ENCODE results near the gene TP53.
"Not testable (repeated sequence)": the region's sequence is repeated elsewhere in the genome, so short reads cannot be mapped to it uniquely, and the experiment has no call there.

The TP53 gene

GRCh38 chr17:7631398-7632380 is 55.6 kb downstream of the TP53 start:
- no peaks in the 10 kb centered on the region for H3K27me3 Mint-ChIP-seq
- H3K4me1 Mint-ChIP-seq, result peaks cover 11% of the 10 kb centered on the region

GRCh38 chr17:7629939-7630571 is 57.2 kb downstream of the TP53 start, which contains the start of gene SHBG:
Gene SHBG, plus strand, starts transcription at chr17:7630135. Its CDS starts 38 bp downstream, at chr17:7630173.
- Mint-ChIP-seq H3K4me1 (peaks cover 19% of the 10 kb centered on the region), H3K27me3 (no peaks in the 10 kb centered on the region), H3K4me3 (no peak within 1 kb of the TSS), H3K36me3 (no peaks in the 10 kb centered on the region), H3K27ac (no peak within 1 kb of the TSS), H3K9me3 (no peaks in the 10 kb centered on the region)

More at GRCh38 chr17:7631398-7632380, 55.6 kb downstream of the TP53 start:
- Mint-ChIP-seq H3K9me3 (no peaks in the 10 kb centered on the region), H3K27ac (no peak overlapping the region), H3K4me3 (no peak overlapping the region), H3K36me3 (no peaks in the 10 kb centered on the region)

- H3K27me3 Mint-ChIP-seq, result no peaks in the 10 kb centered on the region
- no peaks in the 10 kb centered on the region for H3K9me3 Mint-ChIP-seq
- peak within 1 kb of the TSS; percentile 59 for H3K27ac Mint-ChIP-seq
- H3K4me3 Mint-ChIP-seq, result peak within 1 kb of the TSS; percentile 88
- H3K4me1 Mint-ChIP-seq, result peaks cover 19% of the 10 kb centered on the region
- no peaks in the 10 kb centered on the region for H3K36me3 Mint-ChIP-seq
These were observed 59.8 kb downstream of the TP53 start, which contains the start of gene SAT2 for GRCh38 chr17:7627250-7628121. Gene SAT2, minus strand, starts transcription at chr17:7627821. Its CDS starts 186 bp downstream, at chr17:7627635.

GRCh38 chr17:7626956-7627249 is 60.4 kb downstream of the TP53 start:
- no peaks in the 10 kb centered on the region for H3K27me3 Mint-ChIP-seq
- no peaks in the 10 kb centered on the region for H3K9me3 Mint-ChIP-seq
- no peak overlapping the region for H3K27ac Mint-ChIP-seq
- peaks cover 19% of the 10 kb centered on the region for H3K4me1 Mint-ChIP-seq
- H3K4me3 Mint-ChIP-seq, result peak overlapping the region; percentile 88
- H3K36me3 Mint-ChIP-seq, result no peaks in the 10 kb centered on the region

GRCh38 chr17:7626307-7626706 is 61.0 kb downstream of the TP53 start:
- Mint-ChIP-seq H3K4me3 (peak overlapping the region; percentile 88), H3K27ac (peak overlapping the region; percentile 30), H3K27me3 (no peaks in the 10 kb centered on the region), H3K36me3 (no peaks in the 10 kb centered on the region), H3K4me1 (peaks cover 19% of the 10 kb centered on the region), H3K9me3 (no peaks in the 10 kb centered on the region)

- H3K4me1 Mint-ChIP-seq, result peaks cover 19% of the 10 kb centered on the region
- not testable (repeated sequence) for H3K27me3 Mint-ChIP-seq, H3K27ac Mint-ChIP-seq, H3K9me3 Mint-ChIP-seq, H3K4me3 Mint-ChIP-seq, H3K36me3 Mint-ChIP-seq
These were observed 61.5 kb downstream of the TP53 start for GRCh38 chr17:7625749-7626148.

- H3K4me3 Mint-ChIP-seq, result no peak overlapping the region
- H3K36me3 Mint-ChIP-seq, result no peaks in the 10 kb centered on the region
- H3K27ac Mint-ChIP-seq, result peak overlapping the region; percentile 41
- H3K9me3 Mint-ChIP-seq, result no peaks in the 10 kb centered on the region
- no peaks in the 10 kb centered on the region for H3K27me3 Mint-ChIP-seq
- H3K4me1 Mint-ChIP-seq, result peaks cover 19% of the 10 kb centered on the region
These were observed 63.6 kb downstream of the TP53 start for GRCh38 chr17:7623661-7624060.

- H3K4me1 Mint-ChIP-seq, result no peaks in the 10 kb centered on the region
- H3K36me3 Mint-ChIP-seq, result no peaks in the 10 kb centered on the region
- H3K4me3 Mint-ChIP-seq, result no peak overlapping the region
- no peak overlapping the region for H3K27ac Mint-ChIP-seq
- H3K27me3 Mint-ChIP-seq, result no peaks in the 10 kb centered on the region
- no peaks in the 10 kb centered on the region for H3K9me3 Mint-ChIP-seq
These were observed 66.5 kb downstream of the TP53 start for GRCh38 chr17:7620835-7621234.

GRCh38 chr17:7618608-7619007 is 68.7 kb downstream of the TP53 start:
- Mint-ChIP-seq H3K4me1 (peaks cover 4% of the 10 kb centered on the region), H3K9me3 (no peaks in the 10 kb centered on the region), H3K27ac (no peak overlapping the region), H3K4me3 (no peak overlapping the region), H3K27me3 (no peaks in the 10 kb centered on the region), H3K36me3 (no peaks in the 10 kb centered on the region)

All from activated naive CD4-positive, alpha-beta T cell treated with anti-CD3 and anti-CD28 coated beads, Interleukin-2, amount 50 U/mL, for 24 hours (primary cell).